IMR-90 (cell line): ENCODE data around the gene RTN4IP1. TPM values are rescaled to one million over a fixed set of nuclear protein-coding genes. Genes with fewer than 3 reads are reported as not detected.

ENCODE experiments used
- ATAC-seq: fragments of 200-7000 bp; cut with Tn5 transposase; 2 replicates; pipeline ENCODE4 v1.9.1; 2020; ENCODE audit warnings: low read depth, mild to moderate bottlenecking, moderate library complexity
- BruUV-seq: library from RNA; stranded (reverse); fragments of 400-500 nt; replicated peaks from 2 replicates; lab custom pipeline; 2021; lab: Mats Ljungman, UMichigan
- CTCF ChIA-PET: fragments of 300-600 bp; formaldehyde crosslinking; extraction: SDS; loops from one replicate; lab custom pipeline; 2021; ENCODE audit warnings: antibody characterized with exemption; lab: Yijun Ruan, JAX
- POLR2A ChIA-PET: fragments of 300-600 bp; sonication (Branson Sonifier 250); formaldehyde crosslinking; loops from one replicate; lab custom pipeline; 2022; ENCODE audit warnings: antibody characterized with exemption; ENCODE audit not compliant: unreplicated experiment; lab: Charles Lee
- DNase-seq: peaks from one replicate; pipeline ENCODE4 v3.0.0; 2013
- H2AFZ ChIP-seq: replicated peaks from 2 replicates; pipeline ENCODE3; 2013; ENCODE audit warnings: low read length, mild to moderate bottlenecking; ENCODE audit not compliant: poor library complexity
- H2AK5ac ChIP-seq: 2 replicates; pipeline ENCODE4 v1.6.1; 2013; ENCODE audit warnings: low read depth, low read length, inconsistent platforms
- H2AK9ac ChIP-seq: replicated peaks from 2 replicates; pipeline ENCODE3; 2013; ENCODE audit warnings: mild to moderate bottlenecking, low read depth, low read length, moderate library complexity; ENCODE audit not compliant: poor library complexity
- H2BK120ac ChIP-seq: 2 replicates; pipeline ENCODE4 v1.6.1; 2013; ENCODE audit warnings: low read depth, low read length, inconsistent platforms
- H2BK15ac ChIP-seq: 3 replicates; pipeline ENCODE4 v1.6.1; 2013; ENCODE audit warnings: low read depth, low read length, inconsistent platforms
- H2BK20ac ChIP-seq: 2 replicates; pipeline ENCODE4 v1.6.1; 2013; ENCODE audit warnings: low read depth, mild to moderate bottlenecking, inconsistent platforms, low read length, moderate library complexity
- H2BK5ac ChIP-seq: 2 replicates; pipeline ENCODE4 v1.6.1; 2013; ENCODE audit warnings: mild to moderate bottlenecking, low read depth, low read length, inconsistent platforms; ENCODE audit not compliant: poor library complexity, severe bottlenecking
- H3K14ac ChIP-seq: replicated peaks from 2 replicates; pipeline ENCODE4 v1.6.1; 2013; ENCODE audit warnings: low read depth, low read length, inconsistent platforms
- H3K18ac ChIP-seq: 2 replicates; pipeline ENCODE4 v1.6.1; 2013; ENCODE audit warnings: low read depth, low read length, control low read depth
- H3K23ac ChIP-seq: 2 replicates; pipeline ENCODE4 v1.6.1; 2013; ENCODE audit warnings: low read depth, low read length, inconsistent platforms
- H3K27ac ChIP-seq: 2 replicates; pipeline ENCODE4 v1.5.1; 2013; ENCODE audit warnings: mild to moderate bottlenecking, control low read depth, low read length; ENCODE audit not compliant: insufficient read depth
- H3K27me3 ChIP-seq: 2 replicates; pipeline ENCODE4 v1.6.1; 2013; ENCODE audit warnings: low read length; ENCODE audit not compliant: control insufficient read depth, insufficient read depth
- H3K36me3 ChIP-seq: 2 replicates; pipeline ENCODE4 v1.6.1; 2013; ENCODE audit warnings: low read length, mixed read lengths; ENCODE audit not compliant: control insufficient read depth, insufficient read depth
- H3K4ac ChIP-seq: 2 replicates; pipeline ENCODE4 v1.6.1; 2013; ENCODE audit warnings: low read depth, low read length, inconsistent platforms
- H3K4me1 ChIP-seq: 2 replicates; pipeline ENCODE4 v1.6.1; 2013; ENCODE audit warnings: low read length, mixed read lengths; ENCODE audit not compliant: control insufficient read depth, insufficient read depth
- H3K4me2 ChIP-seq: 2 replicates; pipeline ENCODE4 v1.6.1; 2013; ENCODE audit warnings: low read depth, mild to moderate bottlenecking, control low read depth, low read length, moderate library complexity
- H3K4me3 ChIP-seq: 2 replicates; pipeline ENCODE4 v1.5.1; 2013; ENCODE audit warnings: low read depth, mild to moderate bottlenecking, control low read depth, low read length, moderate library complexity; ENCODE audit not compliant: insufficient read depth
- H3K56ac ChIP-seq: 2 replicates; pipeline ENCODE4 v1.6.1; 2013; ENCODE audit warnings: low read length, inconsistent platforms; ENCODE audit not compliant: insufficient read depth; ENCODE audit errors: extremely low read depth
- H3K79me1 ChIP-seq, 2 experiments: 2 replicates each; pipeline ENCODE4 v1.6.1; 2013; ENCODE audit warnings: low read length in 2 of 2, inconsistent platforms in 1 of 2, low read depth in 1 of 2
- H3K9ac ChIP-seq: 2 replicates; pipeline ENCODE4 v1.6.1; 2013; ENCODE audit warnings: low read depth, low read length, control low read depth
- H3K9me1 ChIP-seq: 2 replicates; pipeline ENCODE4 v1.6.1; 2013; ENCODE audit warnings: low read length, inconsistent platforms; ENCODE audit not compliant: insufficient read depth
- H3K9me3 ChIP-seq: 2 replicates; pipeline ENCODE4 v1.6.1; 2013; ENCODE audit warnings: low read length; ENCODE audit not compliant: control insufficient read depth, insufficient read depth
- H4K20me1 ChIP-seq: 2 replicates; pipeline ENCODE4 v1.6.1; 2013; ENCODE audit warnings: low read length, inconsistent platforms; ENCODE audit not compliant: insufficient read depth
- H4K5ac ChIP-seq: 2 replicates; pipeline ENCODE4 v1.6.1; 2013; ENCODE audit warnings: mild to moderate bottlenecking, low read depth, low read length, control low read depth
- H4K8ac ChIP-seq, 2 experiments: 2 replicates each; pipeline ENCODE4 v1.6.1; 2013; ENCODE audit warnings: low read depth in 2 of 2, low read length in 2 of 2, control low read depth in 1 of 2, inconsistent platforms in 1 of 2
- H4K91ac ChIP-seq: 2 replicates; pipeline ENCODE4 v1.6.1; 2013; ENCODE audit warnings: low read depth, low read length, inconsistent platforms; ENCODE audit not compliant: insufficient read depth
- BHLHE40 ChIP-seq: fragments of 150-350 bp; IDR thresholded peaks from 2 replicates; pipeline ENCODE4 v1.6.1; 2016; ENCODE audit warnings: mild to moderate bottlenecking, low read depth, low read length
- MAFK ChIP-seq: IDR thresholded peaks from 2 replicates; pipeline ENCODE4 v1.6.1; 2012; ENCODE audit warnings: low read depth, low read length, improper control_type of control experiment
- MXI1 ChIP-seq: IDR thresholded peaks from 2 replicates; pipeline ENCODE4 v1.6.1; 2012; ENCODE audit warnings: low read depth, mild to moderate bottlenecking, low read length, moderate library complexity, borderline replicate concordance
- NFE2L2 ChIP-seq: fragments of 150-350 bp; IDR thresholded peaks from 2 replicates; pipeline ENCODE4 v1.6.1; 2016; ENCODE audit warnings: low read depth, mild to moderate bottlenecking, low read length
- RAD21 ChIP-seq: IDR thresholded peaks from 2 replicates; pipeline ENCODE4 v1.6.1; 2012; ENCODE audit warnings: low read length, improper control_type of control experiment
- WGBS, 2 experiments: methylation state at CpG; one replicate each; pipeline versions ENCODE4 v1.1.5 to v1.1.7; 2013; ENCODE audit warnings: missing lambda C conversion rate in 2 of 2; ENCODE audit not compliant: insufficient read length in 1 of 2; ENCODE audit errors: extremely low coverage in 2 of 2; 5-methylcytosine and 5-hydroxymethylcytosine counted together
- dilution Hi-C: fragments of 300-500 bp; cut with HindIII; formaldehyde crosslinking; loops from one replicate; pipeline ENCODE4 v1.14.3; 2018; ENCODE audit warnings: low sequenced_read_pairs; ENCODE audit not compliant: unreplicated experiment
- in situ Hi-C: fragments of 300-500 bp; cut with MboI; formaldehyde crosslinking; loops from 3 replicates; pipeline ENCODE4 v1.14.3; 2019; ENCODE audit warnings: low sequenced_read_pairs, inconsistent platforms, mixed read lengths
- intact Hi-C: fragments of 100-400 bp; cut with micrococcal nuclease; formaldehyde crosslinking; loops from 2 replicates; pipeline ENCODE4 v1.10.0; 2022
- polyA plus RNA-seq, 3 experiments: library from polyadenylated mRNA; depleted of rRNA; stranded (reverse); fragments of >200 nt; gene quantifications; 2 replicates each; pipeline ENCODE4 v1.2.3, GENCODE V29; 2012; ENCODE audit warnings: low replicate concordance in 1 of 3
- total RNA-seq: library from RNA; depleted of rRNA; stranded (reverse); fragments of >200 nt; gene quantifications from 2 replicates; pipeline ENCODE4 v1.2.3, GENCODE V29; 2012
- TF ChIP-seq, protein P1 (sequence below): fragments of 150-350 bp; IDR thresholded peaks from 2 replicates; pipeline ENCODE4 v1.6.1; 2016; ENCODE audit warnings: low read depth, mild to moderate bottlenecking, low read length, moderate library complexity, borderline replicate concordance
- TF ChIP-seq, protein P2 (sequence below): conservative IDR thresholded peaks from 2 replicates; pipeline ENCODE4 v1.5.1; 2012; ENCODE audit warnings: mild to moderate bottlenecking, low read depth, low read length, improper control_type of control experiment

The RTN4IP1 gene
- total and polyA plus RNA-seq, 2 of the 4 experiments (the other 2 are of a cell fraction) = 5.7 to 9.9 TPM

DNA sequence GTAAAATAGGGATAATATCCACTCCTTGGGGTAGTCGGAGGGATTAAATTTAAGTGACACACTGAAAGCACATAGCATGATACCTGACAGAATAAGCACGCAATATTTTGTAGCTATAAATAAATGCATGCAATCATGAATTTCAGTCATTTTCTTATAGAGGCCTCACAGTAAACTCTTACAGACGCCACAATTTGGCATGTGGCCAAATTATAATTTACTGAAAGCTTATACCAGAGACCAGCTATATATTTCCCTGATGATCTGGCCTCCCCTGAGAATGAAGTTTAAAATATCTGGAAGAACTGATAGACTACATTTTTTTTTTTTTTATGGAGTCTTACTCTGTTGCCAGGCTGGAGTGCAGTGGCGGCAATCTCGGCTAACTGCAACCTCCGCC is 40.9 kb upstream of the RTN4IP1 start:
- ATAC-seq (no peak), DNase-seq (no peak)
- Histone ChIP-seq H2BK15ac (no peak overlapping the region), H3K23ac (no peak overlapping the region), H3K27ac (no peak overlapping the region), H3K14ac (no peak overlapping the region), H3K36me3 (0 out of 2 replicates have a peak, but pooled peaks cover 1% of the 10 kb centered on the region), H3K4me3 (no peak overlapping the region), H2BK120ac (no peak overlapping the region), H3K79me1 (no peaks in the 10 kb centered on the region), H3K4ac (no peak overlapping the region), H4K5ac (no peak overlapping the region), H2AK9ac (no peak overlapping the region), H2AK5ac (no peak overlapping the region), H4K20me1 (no peaks in the 10 kb centered on the region), H3K27me3 (no peaks in the 10 kb centered on the region), H3K18ac (no peak overlapping the region), H4K8ac (no peak overlapping the region), H2BK5ac (no peak overlapping the region), H3K9me1 (no peaks in the 10 kb centered on the region), H2AFZ (no peak overlapping the region), H2BK20ac (no peak overlapping the region), H3K4me2 (no peak overlapping the region), H3K56ac (no peak overlapping the region), H3K4me1 (no peaks in the 10 kb centered on the region), H3K9ac (no peak overlapping the region), H3K9me3 (no peaks in the 10 kb centered on the region), H4K91ac (no peak overlapping the region)
- ChIA-PET POLR2A (no interaction called here), CTCF (interaction anchor here (0.6 kb wide), 1 partner anchor 22 kb away, joined by 3 read pairs; no protein-coding TSS in a partner anchor)
- no CpG with 5 or more reads among the region's 6 CpGs for WGBS, 2 experiments
- dilution Hi-C loops = no loop called here
- TF ChIP-seq MXI1 (no peak), MAFK (no peak), RAD21 (no peak), NFE2L2 (no peak), BHLHE40 (no peak)
- TF ChIP-seq, protein P1, sequence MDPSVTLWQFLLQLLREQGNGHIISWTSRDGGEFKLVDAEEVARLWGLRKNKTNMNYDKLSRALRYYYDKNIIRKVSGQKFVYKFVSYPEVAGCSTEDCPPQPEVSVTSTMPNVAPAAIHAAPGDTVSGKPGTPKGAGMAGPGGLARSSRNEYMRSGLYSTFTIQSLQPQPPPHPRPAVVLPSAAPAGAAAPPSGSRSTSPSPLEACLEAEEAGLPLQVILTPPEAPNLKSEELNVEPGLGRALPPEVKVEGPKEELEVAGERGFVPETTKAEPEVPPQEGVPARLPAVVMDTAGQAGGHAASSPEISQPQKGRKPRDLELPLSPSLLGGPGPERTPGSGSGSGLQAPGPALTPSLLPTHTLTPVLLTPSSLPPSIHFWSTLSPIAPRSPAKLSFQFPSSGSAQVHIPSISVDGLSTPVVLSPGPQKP = no peak
- TF ChIP-seq, protein P2, sequence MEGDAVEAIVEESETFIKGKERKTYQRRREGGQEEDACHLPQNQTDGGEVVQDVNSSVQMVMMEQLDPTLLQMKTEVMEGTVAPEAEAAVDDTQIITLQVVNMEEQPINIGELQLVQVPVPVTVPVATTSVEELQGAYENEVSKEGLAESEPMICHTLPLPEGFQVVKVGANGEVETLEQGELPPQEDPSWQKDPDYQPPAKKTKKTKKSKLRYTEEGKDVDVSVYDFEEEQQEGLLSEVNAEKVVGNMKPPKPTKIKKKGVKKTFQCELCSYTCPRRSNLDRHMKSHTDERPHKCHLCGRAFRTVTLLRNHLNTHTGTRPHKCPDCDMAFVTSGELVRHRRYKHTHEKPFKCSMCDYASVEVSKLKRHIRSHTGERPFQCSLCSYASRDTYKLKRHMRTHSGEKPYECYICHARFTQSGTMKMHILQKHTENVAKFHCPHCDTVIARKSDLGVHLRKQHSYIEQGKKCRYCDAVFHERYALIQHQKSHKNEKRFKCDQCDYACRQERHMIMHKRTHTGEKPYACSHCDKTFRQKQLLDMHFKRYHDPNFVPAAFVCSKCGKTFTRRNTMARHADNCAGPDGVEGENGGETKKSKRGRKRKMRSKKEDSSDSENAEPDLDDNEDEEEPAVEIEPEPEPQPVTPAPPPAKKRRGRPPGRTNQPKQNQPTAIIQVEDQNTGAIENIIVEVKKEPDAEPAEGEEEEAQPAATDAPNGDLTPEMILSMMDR = no peak
- in situ Hi-C loops = no loop called here
- intact Hi-C loops = no loop called here
- no TSS peak for BruUV-seq
